Mesenchymal stem cell (in vitro differentiated cells and primary cell): ENCODE measurements around the gene FGF10.

ENCODE experiments used
- DNase-seq: peaks from one replicate; pipeline ENCODE4 v3.0.0-alpha.2; 2013
- H2AFZ ChIP-seq: one replicate; pipeline ENCODE4 v1.6.1; 2013; ENCODE audit warnings: low read depth, mild to moderate bottlenecking, control low read depth, inconsistent platforms, low read length, moderate library complexity
- H2AK5ac ChIP-seq: 2 replicates; pipeline ENCODE4 v1.6.1; 2013; ENCODE audit warnings: low read length, moderate library complexity, mild to moderate bottlenecking, inconsistent platforms; ENCODE audit not compliant: severe bottlenecking
- H2BK120ac ChIP-seq: one replicate; pipeline ENCODE4 v1.6.1; 2013; ENCODE audit warnings: low read depth, mild to moderate bottlenecking, inconsistent platforms, low read length, moderate library complexity
- H2BK12ac ChIP-seq, 2 experiments: one replicate each; pipeline ENCODE4 v1.6.1; 2013; ENCODE audit warnings: inconsistent platforms in 2 of 2, low read length in 2 of 2, mild to moderate bottlenecking in 2 of 2, moderate library complexity in 2 of 2, control low read depth in 1 of 2
- H2BK15ac ChIP-seq: one replicate; pipeline ENCODE4 v1.6.1; 2013; ENCODE audit warnings: mild to moderate bottlenecking, low read depth, inconsistent platforms; ENCODE audit not compliant: poor library complexity, severe bottlenecking
- H2BK5ac ChIP-seq: 2 replicates; pipeline ENCODE4 v1.6.1; 2013; ENCODE audit warnings: low read depth, mild to moderate bottlenecking, low read length, control low read depth, inconsistent platforms; ENCODE audit not compliant: poor library complexity, severe bottlenecking
- H3K14ac ChIP-seq, 2 experiments: one replicate each; pipeline ENCODE4 v1.6.1; 2013; ENCODE audit warnings: inconsistent platforms in 2 of 2, low read length in 2 of 2, control low read depth in 1 of 2, mild to moderate bottlenecking in 1 of 2, moderate library complexity in 1 of 2
- H3K18ac ChIP-seq, 2 experiments: one replicate each; pipeline ENCODE4 v1.6.1; 2013; ENCODE audit warnings: inconsistent platforms in 2 of 2, low read length in 2 of 2, control low read depth in 1 of 2, low read depth in 1 of 2, mild to moderate bottlenecking in 1 of 2
- H3K23ac ChIP-seq, 2 experiments: one replicate each; pipeline ENCODE4 v1.6.1; 2013; ENCODE audit warnings: inconsistent platforms in 2 of 2, low read length in 2 of 2, mild to moderate bottlenecking in 2 of 2, moderate library complexity in 2 of 2, control low read depth in 1 of 2
- H3K27ac ChIP-seq: 2 replicates; pipeline ENCODE4 v1.5.1; 2013; ENCODE audit warnings: mild to moderate bottlenecking, moderate library complexity, low read length, control low read depth, inconsistent platforms; ENCODE audit not compliant: poor library complexity, severe bottlenecking
- H3K27me3 ChIP-seq, 2 experiments: 2 replicates each; pipeline versions ENCODE4 v1.6.1 to v1.7.0; 2013; ENCODE audit warnings: low read length in 2 of 2, mild to moderate bottlenecking in 2 of 2, moderate library complexity in 2 of 2, control low read depth in 1 of 2, inconsistent platforms in 1 of 2; ENCODE audit not compliant: control insufficient read depth in 1 of 2, insufficient read depth in 1 of 2
- H3K36me3 ChIP-seq, 2 experiments: 2 replicates each; pipeline versions ENCODE4 v1.6.1 to v1.7.0; 2013; ENCODE audit warnings: low read length in 2 of 2, control low read depth in 1 of 2, inconsistent platforms in 1 of 2, low read depth in 1 of 2, mild to moderate bottlenecking in 1 of 2; ENCODE audit not compliant: insufficient read depth in 2 of 2, control insufficient read depth in 1 of 2
- H3K4ac ChIP-seq, 2 experiments: one replicate each; pipeline ENCODE4 v1.6.1; 2013; ENCODE audit warnings: inconsistent platforms in 2 of 2, low read length in 2 of 2, mild to moderate bottlenecking in 2 of 2, moderate library complexity in 2 of 2, control low read depth in 1 of 2, low read depth in 1 of 2
- H3K4me1 ChIP-seq: 2 replicates; pipeline ENCODE4 v1.6.1; 2013; ENCODE audit warnings: low read depth, low read length, control low read depth; ENCODE audit not compliant: control insufficient read depth, insufficient read depth
- H3K4me2 ChIP-seq: 2 replicates; pipeline ENCODE4 v1.6.1; 2013; ENCODE audit warnings: low read length, mild to moderate bottlenecking, inconsistent platforms; ENCODE audit not compliant: poor library complexity, severe bottlenecking
- H3K4me3 ChIP-seq, 2 experiments: 2 replicates each; pipeline versions ENCODE4 v1.5.1 to v1.7.0; 2013; ENCODE audit warnings: low read length in 2 of 2, mild to moderate bottlenecking in 2 of 2, control low read depth in 1 of 2, low read depth in 1 of 2; ENCODE audit not compliant: insufficient read depth in 1 of 2
- H3K79me1 ChIP-seq: replicated peaks from 2 replicates; pipeline ENCODE4 v1.6.1; 2013; ENCODE audit warnings: mild to moderate bottlenecking, control low read depth, low read length, inconsistent platforms; ENCODE audit not compliant: poor library complexity, severe bottlenecking
- H3K9ac ChIP-seq: 2 replicates; pipeline ENCODE4 v1.7.0; 2013; ENCODE audit warnings: mild to moderate bottlenecking, low read length, moderate library complexity
- H3K9me3 ChIP-seq: 2 replicates; pipeline ENCODE4 v1.7.0; 2013; ENCODE audit warnings: mild to moderate bottlenecking, low read length; ENCODE audit not compliant: control insufficient read depth
- H4K8ac ChIP-seq: one replicate; pipeline ENCODE4 v1.6.1; 2013; ENCODE audit warnings: inconsistent platforms, mild to moderate bottlenecking, low read length, moderate library complexity
- H4K91ac ChIP-seq: one replicate; pipeline ENCODE4 v1.6.1; 2013; ENCODE audit warnings: mild to moderate bottlenecking, low read length, inconsistent platforms
- WGBS: methylation state at CpG from one replicate; pipeline ENCODE4 v1.1.7; 2013; ENCODE audit warnings: mixed read lengths; 5-methylcytosine and 5-hydroxymethylcytosine counted together

FGF10 gene

GRCh38 chr5:44275329-44275728 lies 113.9 kb downstream of the FGF10 start:
- Histone ChIP-seq H3K36me3 (no peaks in the 10 kb centered on the region), H3K27me3 (no peaks in the 10 kb centered on the region), H3K23ac (no peak overlapping the region), H2BK12ac (no peak overlapping the region), H2BK5ac (no peak overlapping the region), H3K9ac (no peak overlapping the region), H2BK120ac (no peak overlapping the region), H4K91ac (no peak overlapping the region), H3K79me1 (no peaks in the 10 kb centered on the region), H2AK5ac (no peak overlapping the region), H3K4me3 (no peak overlapping the region), H3K9me3 (no peaks in the 10 kb centered on the region), H3K4ac (no peak overlapping the region), H4K8ac (no peak overlapping the region), H3K18ac (no peak overlapping the region), H2BK15ac (no peak overlapping the region), H3K4me2 (no peak overlapping the region), H3K4me1 (no peaks in the 10 kb centered on the region), H3K14ac (no peak overlapping the region), H2AFZ (no peak overlapping the region), H3K27ac (no peak overlapping the region)
- no peak for DNase-seq
- WGBS, result no CpG with 5 or more reads among the region's 1 CpG

DNA sequence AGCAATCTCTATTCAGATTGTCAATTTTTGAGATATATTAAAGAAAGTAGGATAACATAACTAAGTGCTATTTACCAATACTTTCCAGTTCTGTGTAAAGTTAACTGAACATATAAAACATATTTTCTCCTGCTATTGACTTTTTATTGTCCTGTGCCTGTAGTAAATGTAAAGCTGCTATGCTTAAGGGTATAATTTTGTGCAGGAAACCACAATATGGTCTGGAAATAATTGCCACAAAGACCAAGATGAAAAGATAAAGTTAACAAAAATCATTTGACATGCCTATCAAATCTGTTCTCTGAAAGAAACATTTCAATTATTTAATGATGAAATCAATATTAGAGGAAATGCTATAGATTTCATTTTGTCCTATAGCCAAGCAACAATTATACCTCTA lies 121.3 kb downstream of the FGF10 start:
- Histone ChIP-seq H3K4me3 (no peak overlapping the region), H3K36me3 (no peaks in the 10 kb centered on the region), H3K23ac (no peak overlapping the region), H3K79me1 (no peaks in the 10 kb centered on the region), H2AK5ac (no peak overlapping the region), H3K27me3 (no peaks in the 10 kb centered on the region), H4K91ac (no peak overlapping the region), H3K4ac (no peak overlapping the region), H3K9ac (no peak overlapping the region), H2AFZ (no peak overlapping the region), H3K27ac (no peak overlapping the region), H4K8ac (no peak overlapping the region), H2BK12ac (no peak overlapping the region), H3K9me3 (no peaks in the 10 kb centered on the region), H2BK15ac (no peak overlapping the region), H2BK120ac (no peak overlapping the region), H2BK5ac (no peak overlapping the region), H3K14ac (no peak overlapping the region), H3K4me1 (no peaks in the 10 kb centered on the region), H3K18ac (no peak overlapping the region), H3K4me2 (no peak overlapping the region)
- DNase-seq, result no peak

DNA sequence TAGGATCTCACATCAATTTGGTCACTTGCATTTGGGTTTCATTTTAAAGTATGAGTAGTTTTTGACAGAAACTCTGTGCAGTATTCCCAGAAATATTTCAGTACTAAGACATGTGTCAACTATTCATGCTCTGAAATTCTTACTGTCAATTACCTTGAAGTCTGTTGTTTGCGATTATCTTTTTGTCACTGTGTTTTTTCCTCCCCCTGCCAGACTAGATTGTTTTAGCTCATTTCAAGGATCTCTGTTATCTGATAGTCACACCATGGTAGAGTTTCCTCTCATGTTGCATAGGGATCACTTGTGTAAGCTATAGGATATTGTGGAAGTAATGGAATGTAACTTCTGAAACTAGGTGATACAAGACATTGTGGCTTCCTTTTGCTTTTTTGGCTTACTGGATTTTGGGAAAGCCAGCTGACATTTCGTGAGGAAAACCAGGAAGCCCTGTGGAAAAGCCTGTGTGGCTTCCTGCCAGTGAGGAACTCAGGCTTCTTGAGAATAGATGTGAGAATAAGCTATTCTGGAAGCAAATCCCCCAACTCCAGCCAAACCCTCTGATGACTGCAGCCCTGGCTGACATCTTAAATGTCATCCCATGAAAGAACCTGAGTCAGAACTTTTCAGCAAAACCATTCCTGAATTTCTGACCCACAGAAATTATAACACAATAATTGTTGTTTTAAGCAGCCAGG lies 122.2 kb downstream of the FGF10 start:
- Histone ChIP-seq H3K79me1 (no peaks in the 10 kb centered on the region), H3K23ac (no peak overlapping the region), H3K4me2 (no peak overlapping the region), H2BK5ac (no peak overlapping the region), H2BK12ac (no peak overlapping the region), H3K14ac (no peak overlapping the region), H3K27ac (no peak overlapping the region), H3K36me3 (no peaks in the 10 kb centered on the region), H3K4me3 (no peak overlapping the region), H3K18ac (no peak overlapping the region), H4K91ac (no peak overlapping the region), H3K27me3 (no peaks in the 10 kb centered on the region), H4K8ac (no peak overlapping the region), H2AK5ac (no peak overlapping the region), H3K9me3 (no peaks in the 10 kb centered on the region), H2BK120ac (no peak overlapping the region), H3K9ac (no peak overlapping the region), H3K4ac (no peak overlapping the region), H2BK15ac (no peak overlapping the region), H2AFZ (no peak overlapping the region), H3K4me1 (no peaks in the 10 kb centered on the region)
- no peak for DNase-seq
- WGBS, result 38% methylated on average over 2 of the region's 2 CpGs

GRCh38 chr5:44265713-44266112 lies 123.5 kb downstream of the FGF10 start:
- Histone ChIP-seq H3K4me2 (no peak overlapping the region), H3K9me3 (no peaks in the 10 kb centered on the region), H4K91ac (no peak overlapping the region), H2BK12ac (no peak overlapping the region), H3K4me3 (no peak overlapping the region), H2BK5ac (no peak overlapping the region), H3K9ac (no peak overlapping the region), H3K4me1 (no peaks in the 10 kb centered on the region), H2BK15ac (no peak overlapping the region), H3K23ac (no peak overlapping the region), H2BK120ac (no peak overlapping the region), H3K79me1 (no peaks in the 10 kb centered on the region), H3K27me3 (no peaks in the 10 kb centered on the region), H3K18ac (no peak overlapping the region), H3K27ac (no peak overlapping the region), H4K8ac (no peak overlapping the region), H3K4ac (no peak overlapping the region), H2AFZ (no peak overlapping the region), H2AK5ac (no peak overlapping the region), H3K14ac (no peak overlapping the region), H3K36me3 (no peaks in the 10 kb centered on the region)
- DNase-seq, result no peak
